GM21528 (cell line): ENCODE data around the gene RPP40.
A peak's percentile ranks its signal among the peaks of the same experiment; 100 is the strongest.
"Not testable (repeated sequence)": the region's sequence is repeated elsewhere in the genome, so short reads cannot be mapped to it uniquely, and the experiment has no call there.

Source experiments
- ATAC-seq: cut with Tn5 transposase; IDR thresholded peaks from one replicate; pipeline ENCODE4 v1.9.1; 2021; ENCODE audit warnings: mild to moderate bottlenecking, moderate library complexity; ENCODE audit not compliant: unreplicated experiment, low FRiP score

Gene RPP40

GRCh38 chr6:5023923-5024322 lies 20.1 kb upstream of the RPP40 start:
- no peak for ATAC-seq

- ATAC-seq, result no peak
Measured at GRCh38 chr6:5020142-5020541, 16.3 kb upstream of the RPP40 start.

DNA sequence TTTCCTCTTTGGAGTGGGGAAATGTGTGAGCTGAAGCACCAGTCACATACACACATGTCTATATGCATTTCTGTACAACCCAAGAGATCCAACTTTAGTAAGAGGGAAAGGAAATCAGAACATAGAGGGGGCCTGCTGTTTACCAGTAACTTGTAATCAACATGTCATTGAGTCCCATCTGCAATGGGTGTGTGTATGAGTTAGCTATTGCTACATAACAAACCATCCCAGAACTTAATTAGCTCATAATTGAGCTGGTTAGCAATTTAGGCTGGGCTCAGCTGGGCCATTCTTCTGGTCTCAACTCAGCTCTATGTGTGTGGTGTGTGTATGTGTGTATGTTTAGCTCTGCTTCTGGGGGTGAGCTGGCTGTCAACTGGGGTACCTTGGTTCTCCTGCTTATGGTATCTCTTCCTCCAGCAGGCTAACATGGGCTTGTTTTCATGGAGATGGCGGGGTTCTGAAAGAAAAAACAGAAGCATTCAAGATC lies 10.3 kb upstream of the RPP40 start:
- no peak for ATAC-seq

DNA sequence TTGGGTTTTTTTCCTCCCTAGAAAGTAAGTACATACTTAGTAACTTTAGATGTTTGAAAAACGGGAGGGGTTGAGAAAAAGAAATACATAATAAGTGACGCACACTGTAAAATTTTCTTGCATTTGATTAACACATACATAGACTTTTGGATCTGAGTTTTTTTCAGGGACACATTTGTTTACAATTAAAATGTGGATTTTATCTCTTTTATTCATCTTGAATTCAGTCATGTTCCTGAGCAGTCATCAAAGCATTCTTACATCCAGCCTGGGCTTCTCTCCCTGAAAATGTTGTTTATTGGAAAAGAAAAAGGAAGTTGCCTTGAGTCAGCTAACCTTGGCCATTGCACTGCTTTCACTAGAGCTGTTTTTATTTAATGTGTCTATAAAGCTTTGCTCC lies 8.7 kb upstream of the RPP40 start:
- no peak for ATAC-seq

DNA sequence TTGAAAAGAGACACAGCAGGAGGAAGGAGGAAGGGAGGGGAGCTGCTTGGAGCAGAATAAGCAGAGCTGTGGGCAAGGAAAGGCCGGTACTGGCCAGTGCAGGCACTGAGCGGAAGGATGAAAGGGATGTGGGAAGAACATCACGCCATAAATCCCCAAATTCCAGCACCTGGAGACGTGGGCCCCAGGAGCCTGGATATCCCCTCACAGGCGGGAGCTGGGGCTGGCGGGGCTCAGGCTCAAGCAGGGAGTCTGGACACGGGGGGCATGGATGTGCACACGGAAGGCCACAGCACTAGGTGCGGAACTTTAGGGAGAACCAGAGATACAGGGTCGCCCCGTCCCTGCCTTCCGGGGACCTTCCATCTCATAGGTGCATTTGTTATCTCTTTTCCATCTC lies 7.5 kb upstream of the RPP40 start:
- no peak for ATAC-seq

DNA sequence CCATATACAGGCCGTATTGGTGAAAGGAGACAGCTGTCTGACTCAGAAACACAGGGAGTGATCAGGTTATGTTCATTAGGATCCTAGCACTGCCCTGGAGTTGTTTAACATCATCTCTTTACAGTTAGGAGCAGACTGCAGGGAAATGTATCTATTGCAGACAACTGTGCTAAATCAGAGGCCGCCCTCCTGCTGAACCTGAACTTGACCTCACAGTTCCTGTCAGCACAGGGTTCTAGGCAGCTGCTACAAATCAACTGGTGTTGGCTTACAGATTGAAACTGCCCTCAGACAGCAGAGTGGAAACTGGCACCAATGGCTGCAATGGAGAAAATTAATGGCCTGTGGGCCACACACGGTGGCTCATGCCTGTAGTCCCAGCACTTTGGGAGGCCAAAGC lies 3.7 kb upstream of the RPP40 start:
- ATAC-seq, result no peak

- ATAC-seq, result no peak
Measured at GRCh38 chr6:5006222-5006621, 2.4 kb upstream of the RPP40 start.

DNA sequence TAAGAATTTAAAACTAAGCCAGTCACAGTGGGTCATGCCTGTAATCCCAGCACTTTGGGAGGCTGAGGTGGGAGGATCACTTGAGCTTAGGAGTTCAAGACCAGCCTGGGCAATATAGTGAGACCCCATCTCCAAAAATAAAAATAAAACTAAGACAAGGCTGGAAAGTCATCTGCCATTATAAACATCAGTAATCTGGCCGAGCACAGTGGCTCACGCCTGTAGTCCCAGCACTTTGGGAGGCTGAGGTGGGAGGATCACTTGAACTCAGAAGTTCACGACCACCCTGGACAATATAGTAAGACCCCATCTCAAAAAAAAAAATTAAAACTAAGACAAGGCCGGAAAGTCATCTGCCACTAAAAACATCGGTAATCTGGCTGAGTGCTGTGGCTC lies 1.2 kb upstream of the RPP40 start:
- not testable (repeated sequence) for ATAC-seq

- peak; percentile 4 for ATAC-seq
Measured at GRCh38 chr6:5004373-5005037, 668 bp upstream of the RPP40 start.

- ATAC-seq, result no peak
Measured at GRCh38 chr6:4999586-4999985, 4.3 kb downstream of the RPP40 start.

- ATAC-seq, result no peak
Measured at GRCh38 chr6:4997862-4998261, 6.0 kb downstream of the RPP40 start.

GRCh38 chr6:4994741-4995140 lies 9.1 kb downstream of the RPP40 start:
- ATAC-seq, result no peak

GRCh38 chr6:4987432-4987831 lies 16.4 kb downstream of the RPP40 start:
- no peak for ATAC-seq

GRCh38 chr6:4986999-4987398 lies 16.8 kb downstream of the RPP40 start:
- ATAC-seq, result no peak

DNA sequence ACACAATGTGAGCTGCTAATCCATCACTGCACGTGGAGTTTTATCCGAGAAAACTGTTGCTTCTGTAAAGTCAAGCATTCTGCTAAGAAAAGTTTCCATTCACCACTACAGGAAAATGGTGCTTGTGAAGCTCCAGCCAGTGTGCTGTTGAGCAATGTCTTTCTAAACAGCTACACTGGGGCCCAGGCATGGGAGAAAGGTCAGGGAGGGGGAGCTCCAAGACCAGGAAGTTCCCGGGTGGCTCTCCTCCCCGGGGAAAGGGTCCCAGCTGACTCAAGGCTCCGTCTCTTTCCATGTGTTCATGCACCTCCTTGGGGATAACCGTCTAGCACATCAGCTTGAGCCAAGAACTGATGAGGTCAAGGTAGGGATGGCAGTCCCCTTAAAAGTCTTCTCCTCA lies 20.5 kb downstream of the RPP40 start:
- ATAC-seq, result no peak

DNA sequence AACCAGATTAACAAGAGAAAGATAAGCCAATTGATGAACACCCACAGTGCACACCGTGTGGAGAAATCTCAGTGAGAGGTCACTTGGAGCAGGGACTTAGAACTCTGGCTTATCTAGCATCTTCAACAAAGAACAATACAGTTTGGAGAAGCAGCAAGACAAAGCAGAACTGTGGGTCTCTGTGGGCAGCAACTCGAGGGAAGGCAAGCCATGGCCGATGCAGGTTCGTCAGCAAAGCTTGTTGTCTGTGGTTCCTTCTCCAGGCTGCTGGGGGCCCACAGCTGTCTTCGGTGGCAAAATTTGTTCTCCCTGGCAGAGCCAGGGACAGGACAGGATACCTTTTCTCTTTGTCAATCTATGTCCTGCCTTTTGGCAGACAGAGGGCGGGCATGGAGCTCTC lies 22.1 kb downstream of the RPP40 start:
- no peak for ATAC-seq

- no peak for ATAC-seq
Measured at GRCh38 chr6:4979426-4979825, 24.4 kb downstream of the RPP40 start.

GRCh38 chr6:4977468-4977867 lies 26.4 kb downstream of the RPP40 start:
- no peak for ATAC-seq

GRCh38 chr6:4975506-4975905 lies 28.3 kb downstream of the RPP40 start:
- no peak for ATAC-seq

- no peak for ATAC-seq
Measured at GRCh38 chr6:4974962-4975361, 28.9 kb downstream of the RPP40 start.

- no peak for ATAC-seq
Measured at GRCh38 chr6:4973982-4974745, 29.7 kb downstream of the RPP40 start.

GRCh38 chr6:4973415-4973814 lies 30.4 kb downstream of the RPP40 start:
- no peak for ATAC-seq
